Measurements from ENCODE around the gene VTN. TPM values are rescaled to one million over a fixed set of nuclear protein-coding genes. Genes with fewer than 3 reads are reported as not detected.
A peak's percentile ranks its signal among the peaks of the same experiment; 100 is the strongest.
"Not testable (repeated sequence)": the region's sequence is repeated elsewhere in the genome, so short reads cannot be mapped to it uniquely, and the experiment has no call there.

Gene VTN
- total and polyA plus RNA-seq, 4 donors = 0.40 to 2.5 (median 1.6) TPM

GRCh38 chr17:28341516-28341915 lies 28.6 kb downstream of the VTN start:
- Histone ChIP-seq H3K36me3 (ENCODE audit: control insufficient read depth in 4 of 4, insufficient read depth in 4 of 4, low read length in 4 of 4) (peaks cover 14 to 56% (median 47%) of the 10 kb centered on the region in 4 donors), H3K9me3 (ENCODE audit: control insufficient read depth in 4 of 4, insufficient read depth in 3 of 4, low read length in 3 of 4) (no peaks in the 10 kb centered on the region), H3K27ac (ENCODE audit: low read depth in 1 of 2, low read length in 1 of 2) (no peak overlapping the region), H3K4me1 (ENCODE audit: control insufficient read depth in 5 of 5, insufficient read depth in 5 of 5, low read length in 5 of 5) (peaks cover 4 to 8% (median 7%) of the 10 kb centered on the region in 5 donors), H3K4me3 (no peak overlapping the region), H3K9ac (ENCODE audit: insufficient read depth in 1 of 2, low read length in 2 of 2) (no peak overlapping the region), H3K27me3 (ENCODE audit: control insufficient read depth in 3 of 3, insufficient read depth in 3 of 3, low read length in 2 of 3) (no peaks in the 10 kb centered on the region)
- ATAC-seq (ENCODE audit: insufficient read depth, low FRiP score) (no peak), DNase-seq (no peak)
- TF ChIP-seq, protein P1, sequence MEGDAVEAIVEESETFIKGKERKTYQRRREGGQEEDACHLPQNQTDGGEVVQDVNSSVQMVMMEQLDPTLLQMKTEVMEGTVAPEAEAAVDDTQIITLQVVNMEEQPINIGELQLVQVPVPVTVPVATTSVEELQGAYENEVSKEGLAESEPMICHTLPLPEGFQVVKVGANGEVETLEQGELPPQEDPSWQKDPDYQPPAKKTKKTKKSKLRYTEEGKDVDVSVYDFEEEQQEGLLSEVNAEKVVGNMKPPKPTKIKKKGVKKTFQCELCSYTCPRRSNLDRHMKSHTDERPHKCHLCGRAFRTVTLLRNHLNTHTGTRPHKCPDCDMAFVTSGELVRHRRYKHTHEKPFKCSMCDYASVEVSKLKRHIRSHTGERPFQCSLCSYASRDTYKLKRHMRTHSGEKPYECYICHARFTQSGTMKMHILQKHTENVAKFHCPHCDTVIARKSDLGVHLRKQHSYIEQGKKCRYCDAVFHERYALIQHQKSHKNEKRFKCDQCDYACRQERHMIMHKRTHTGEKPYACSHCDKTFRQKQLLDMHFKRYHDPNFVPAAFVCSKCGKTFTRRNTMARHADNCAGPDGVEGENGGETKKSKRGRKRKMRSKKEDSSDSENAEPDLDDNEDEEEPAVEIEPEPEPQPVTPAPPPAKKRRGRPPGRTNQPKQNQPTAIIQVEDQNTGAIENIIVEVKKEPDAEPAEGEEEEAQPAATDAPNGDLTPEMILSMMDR (IDR thresholded peaks at IDR 0.05; ENCODE audit: control extremely low read depth, extremely low read depth) = no peak
- WGBS, 2 donors = 93 to 96% methylated on average over 11 of the region's 11 CpGs

DNA sequence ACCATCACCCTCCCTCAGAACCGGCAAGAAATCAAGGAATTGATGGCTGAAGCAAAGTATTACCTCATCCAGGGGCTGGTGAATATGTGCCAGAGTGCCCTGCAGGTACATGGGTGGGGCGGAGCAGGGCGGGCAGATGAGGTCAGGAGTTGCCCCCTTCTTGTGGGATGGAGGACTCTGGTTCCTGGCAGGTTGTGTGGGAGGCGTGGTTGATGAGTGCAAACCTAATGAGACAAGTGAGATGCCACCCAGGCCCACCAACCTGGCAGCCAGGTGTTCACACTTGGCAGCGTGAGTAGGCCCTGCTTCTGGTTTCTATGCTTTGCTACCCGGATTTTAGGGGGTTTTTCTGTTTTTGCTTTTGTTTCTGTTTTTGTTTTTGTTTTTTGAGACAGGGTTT lies 29.7 kb downstream of the VTN start:
- Histone ChIP-seq H3K4me1 (ENCODE audit: control insufficient read depth in 5 of 5, insufficient read depth in 5 of 5, low read length in 5 of 5) (peaks cover 5 to 13% (median 6%) of the 10 kb centered on the region in 5 donors), H3K9ac (ENCODE audit: insufficient read depth in 1 of 2, low read length in 2 of 2) (no peak overlapping the region), H3K9me3 (ENCODE audit: control insufficient read depth in 4 of 4, insufficient read depth in 3 of 4, low read length in 3 of 4) (no peaks in the 10 kb centered on the region), H3K36me3 (ENCODE audit: control insufficient read depth in 4 of 4, insufficient read depth in 4 of 4, low read length in 4 of 4) (peaks cover 14 to 54% (median 39%) of the 10 kb centered on the region in 4 donors), H3K27ac (ENCODE audit: low read depth in 1 of 2, low read length in 1 of 2) (no peak overlapping the region), H3K4me3 (no peak overlapping the region), H3K27me3 (ENCODE audit: control insufficient read depth in 3 of 3, insufficient read depth in 3 of 3, low read length in 2 of 3) (no peaks in the 10 kb centered on the region)
- DNase-seq = no peak
- 89 to 97% methylated on average over 6 of the region's 6 CpGs for WGBS, 2 donors
- no peak for ATAC-seq (ENCODE audit: insufficient read depth, low FRiP score)
- TF ChIP-seq, protein P1 (IDR thresholded peaks at IDR 0.05; ENCODE audit: control extremely low read depth, extremely low read depth) = no peak

DNA sequence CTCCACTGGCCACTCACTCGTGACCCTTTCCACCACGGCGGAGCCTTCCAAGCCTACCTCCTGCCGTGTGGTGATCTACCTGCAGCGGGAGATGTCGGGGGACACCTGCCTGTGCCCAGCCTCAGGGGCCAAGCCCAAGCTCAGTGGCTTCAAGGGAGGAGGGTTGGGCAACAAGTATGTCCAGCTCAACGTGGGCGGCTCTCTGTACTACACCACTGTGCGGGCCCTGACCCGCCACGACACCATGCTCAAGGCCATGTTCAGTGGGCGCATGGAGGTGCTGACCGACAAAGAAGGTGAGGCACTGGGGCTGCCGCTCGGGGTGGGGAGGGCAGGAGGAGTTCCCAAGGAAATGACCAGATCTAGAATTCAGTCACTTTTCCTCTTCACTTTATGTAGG lies 30.7 kb downstream of the VTN start:
- H3K9ac ChIP-seq (ENCODE audit: insufficient read depth in 1 of 2, low read length in 2 of 2) = no peak overlapping the region
- peak overlapping the region in 1 of 2 donors; percentile 20 for H3K27ac ChIP-seq (ENCODE audit: low read depth in 1 of 2, low read length in 1 of 2)
- WGBS, 2 donors = 93 to 95% methylated on average over 15 of the region's 15 CpGs
- DNase-seq (no peak), ATAC-seq (ENCODE audit: insufficient read depth, low FRiP score) (no peak)
- peaks cover 4 to 18% (median 6%) of the 10 kb centered on the region in 5 donors for H3K4me1 ChIP-seq (ENCODE audit: control insufficient read depth in 5 of 5, insufficient read depth in 5 of 5, low read length in 5 of 5)
- H3K4me3 ChIP-seq = no peak overlapping the region
- no peaks in the 10 kb centered on the region for H3K27me3 ChIP-seq (ENCODE audit: control insufficient read depth in 3 of 3, insufficient read depth in 3 of 3, low read length in 2 of 3)
- no peaks in the 10 kb centered on the region for H3K9me3 ChIP-seq (ENCODE audit: control insufficient read depth in 4 of 4, insufficient read depth in 3 of 4, low read length in 3 of 4)
- TF ChIP-seq, protein P1 (IDR thresholded peaks at IDR 0.05; ENCODE audit: control extremely low read depth, extremely low read depth) = no peak
- H3K36me3 ChIP-seq (ENCODE audit: control insufficient read depth in 4 of 4, insufficient read depth in 4 of 4, low read length in 4 of 4) = peaks cover 14 to 47% (median 32%) of the 10 kb centered on the region in 4 donors

DNA sequence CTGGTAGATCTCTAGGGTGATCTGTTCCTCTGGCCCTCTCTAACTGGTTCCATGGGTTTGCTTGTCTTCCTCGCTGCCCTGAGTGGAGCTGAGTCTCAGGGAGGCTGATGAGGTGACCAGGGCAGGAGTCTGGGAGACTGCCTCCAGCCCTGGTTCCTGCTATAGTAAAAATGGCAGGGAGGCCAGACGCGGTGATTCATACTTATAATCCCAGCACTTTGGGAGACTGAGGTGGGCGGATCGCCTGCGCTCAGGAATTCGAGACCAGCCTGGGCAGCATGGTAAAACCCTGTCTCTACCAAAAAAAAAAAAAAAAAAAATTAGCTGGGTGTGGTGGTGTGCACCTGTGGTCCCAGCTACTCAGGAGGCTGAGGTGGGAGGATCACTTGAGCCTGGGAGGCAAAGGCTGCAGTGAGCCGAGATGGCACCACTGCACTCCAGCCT lies 31.3 kb downstream of the VTN start:
- DNase-seq; H3K9ac ChIP-seq (ENCODE audit: insufficient read depth in 1 of 2, low read length in 2 of 2); H3K4me3 ChIP-seq; H3K9me3 ChIP-seq (ENCODE audit: control insufficient read depth in 4 of 4, insufficient read depth in 3 of 4, low read length in 3 of 4); H3K27me3 ChIP-seq (ENCODE audit: control insufficient read depth in 3 of 3, insufficient read depth in 3 of 3, low read length in 2 of 3); ATAC-seq (ENCODE audit: insufficient read depth, low FRiP score): not testable (repeated sequence)
- peaks cover 4 to 24% (median 6%) of the 10 kb centered on the region in 5 donors for H3K4me1 ChIP-seq (ENCODE audit: control insufficient read depth in 5 of 5, insufficient read depth in 5 of 5, low read length in 5 of 5)
- peak overlapping the region; percentile 54 to 61 for H3K27ac ChIP-seq (ENCODE audit: low read depth in 1 of 2, low read length in 1 of 2)
- peaks cover 14 to 41% (median 31%) of the 10 kb centered on the region in 4 donors for H3K36me3 ChIP-seq (ENCODE audit: control insufficient read depth in 4 of 4, insufficient read depth in 4 of 4, low read length in 4 of 4)
- WGBS, 2 donors = 86 to 93% methylated on average over 8 of the region's 8 CpGs

Data from lung (tissue), 12 donors.